MV-4-11 (cell line): ENCODE results near the gene ATP6V0D1.

Experiments used
- DNase-seq: peaks from one replicate; lab custom pipeline; 2025; lab: John Stamatoyannopoulos, UW

The ATP6V0D1 gene

DNA sequence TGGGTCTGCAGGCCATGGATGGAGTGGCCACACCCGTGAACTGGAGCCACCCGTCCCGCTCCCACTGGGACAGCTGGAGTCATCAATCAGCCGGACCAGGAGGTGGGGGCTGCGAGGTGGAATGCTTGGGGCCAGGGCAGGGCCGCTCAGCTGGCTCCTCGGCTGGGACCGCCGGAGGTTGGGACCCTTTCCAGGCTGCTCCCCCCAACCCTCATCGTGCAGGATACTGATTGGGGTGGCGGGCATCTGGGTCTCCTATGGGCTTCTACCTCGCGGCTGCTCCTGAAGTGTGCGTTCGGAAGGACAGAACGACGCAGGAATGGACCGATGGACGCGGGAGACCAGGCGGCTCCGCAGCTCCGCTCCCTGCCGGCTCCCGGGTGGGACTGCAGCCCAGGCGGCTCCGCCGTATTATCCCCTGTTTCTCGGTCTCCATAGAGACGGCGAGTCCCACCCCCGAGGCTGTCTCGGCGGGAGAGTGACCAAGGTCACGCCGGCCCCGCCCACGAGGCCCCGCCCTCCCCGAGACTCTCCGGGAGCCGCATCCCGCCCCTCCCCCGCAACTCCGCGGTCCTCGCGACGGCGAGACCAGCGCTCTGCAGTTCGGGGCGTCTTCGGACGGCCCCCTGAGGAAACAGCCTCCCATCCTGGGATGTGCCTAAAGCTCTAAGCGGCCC, 87.7 kb downstream of the ATP6V0D1 start, which contains the start of gene TPPP3:
TSS of gene TPPP3 (minus strand) at position 388 of the 677 bp plus-strand sequence. CDS start 2,387 bp downstream, outside the sequence.
- peak; percentile 5 for DNase-seq

DNA sequence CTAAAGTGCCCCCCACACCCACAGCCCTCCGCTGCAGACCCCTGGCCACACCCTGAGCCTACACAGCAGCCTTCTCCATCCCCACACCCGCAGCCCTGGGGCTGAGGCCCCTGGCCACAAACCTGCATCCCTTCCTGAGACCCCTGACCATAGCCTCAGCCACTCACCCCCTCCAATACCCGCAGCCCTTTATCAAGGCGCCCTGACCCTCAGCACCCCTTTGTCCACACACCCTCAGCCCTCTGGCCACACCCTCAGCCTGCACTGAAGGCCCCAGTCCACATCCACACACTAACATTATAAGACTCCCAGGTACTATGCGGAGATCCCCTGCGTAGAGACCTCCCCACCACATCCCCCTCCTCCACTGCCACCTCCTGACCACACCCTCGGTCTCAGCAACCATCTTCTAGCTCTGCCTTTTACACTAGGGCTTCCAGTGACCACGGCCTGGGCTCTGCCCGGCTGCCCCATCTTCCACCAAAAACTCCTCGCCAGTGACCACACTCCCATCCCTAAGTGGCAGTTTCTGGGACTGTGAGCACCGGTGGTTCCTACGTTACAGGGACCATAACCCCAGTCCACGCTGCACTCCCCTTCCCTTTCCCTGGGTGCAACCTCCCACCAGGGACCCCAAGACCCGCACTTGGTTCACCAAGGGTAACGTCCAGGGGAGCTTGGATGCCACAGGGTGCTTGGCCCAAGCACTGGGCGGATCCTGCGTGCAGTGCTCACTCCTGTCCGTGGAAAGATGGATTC, 88.5 kb downstream of the ATP6V0D1 start:
- DNase-seq: no peak

DNA sequence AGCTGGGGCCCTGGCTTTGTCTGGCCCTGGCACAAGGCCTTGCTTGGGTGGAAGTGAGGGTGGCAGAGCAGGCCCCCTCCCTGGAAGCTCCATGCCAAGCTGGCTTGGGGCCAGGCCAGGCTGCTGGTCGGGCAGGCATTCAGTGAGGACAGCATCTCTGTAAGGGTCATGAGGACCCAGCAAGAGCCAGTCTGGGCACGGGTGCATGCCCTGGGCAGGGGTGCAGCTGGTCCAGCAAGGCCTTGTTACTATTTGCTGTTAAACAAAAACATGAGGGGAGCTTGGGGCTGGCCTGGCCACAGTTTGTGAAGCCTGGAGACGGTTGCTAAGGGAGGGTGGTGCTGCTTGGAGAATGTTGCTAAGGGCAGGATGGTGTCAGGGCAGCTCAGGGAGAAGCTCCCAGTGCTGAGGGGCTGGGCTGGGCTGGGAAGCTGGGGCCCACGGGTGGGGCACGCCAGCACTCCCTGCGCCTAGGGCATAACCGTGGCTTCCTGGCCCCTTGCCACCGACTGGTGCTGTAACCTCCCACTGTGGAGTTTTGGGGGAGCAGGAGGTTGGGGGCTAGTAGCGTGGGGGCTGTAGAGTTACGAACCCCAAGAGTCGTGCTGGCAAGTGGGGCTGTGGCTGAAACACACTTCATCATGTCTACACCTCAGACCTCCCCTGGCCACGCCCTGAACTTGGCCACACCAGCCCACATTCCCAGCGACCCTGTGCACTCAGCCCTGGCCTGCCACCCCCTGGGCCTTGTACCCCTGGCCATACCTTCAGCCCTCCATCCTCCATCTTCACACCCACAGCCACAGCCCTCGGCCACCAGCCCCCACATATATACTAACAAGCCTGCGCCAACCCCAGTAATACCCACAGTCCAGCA, 89.3 kb downstream of the ATP6V0D1 start:
- DNase-seq: no peak

DNA sequence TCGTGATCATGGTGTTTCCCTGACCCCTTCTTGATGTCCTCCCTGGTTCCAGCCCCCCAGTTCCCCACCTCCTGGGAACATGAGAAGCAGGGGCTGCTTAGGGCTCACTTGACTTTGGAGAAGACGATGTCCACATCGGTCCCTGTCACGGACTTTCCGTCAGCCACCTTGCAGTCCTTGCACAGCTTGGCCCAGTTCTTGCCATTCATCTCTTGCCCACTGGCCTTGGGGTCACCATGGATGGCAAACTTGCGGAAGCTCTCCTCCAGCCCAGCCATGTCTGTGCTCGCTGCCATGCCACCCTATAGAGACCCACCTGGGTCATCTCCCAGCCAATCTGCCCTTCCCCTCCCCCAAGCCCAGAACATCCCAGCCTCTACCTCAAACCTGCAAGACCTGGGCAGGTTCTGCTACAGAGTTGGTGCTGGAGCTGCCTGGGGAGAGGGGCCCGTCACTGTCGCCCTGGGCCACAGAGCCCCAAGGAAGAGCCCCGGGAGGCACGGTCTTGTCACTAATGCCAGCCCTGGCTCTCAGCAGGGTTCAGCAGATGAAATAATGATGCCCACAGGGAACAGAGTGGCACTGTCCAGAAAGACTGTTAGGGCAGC, 90.0 kb downstream of the ATP6V0D1 start:
- DNase-seq: no peak

DNA sequence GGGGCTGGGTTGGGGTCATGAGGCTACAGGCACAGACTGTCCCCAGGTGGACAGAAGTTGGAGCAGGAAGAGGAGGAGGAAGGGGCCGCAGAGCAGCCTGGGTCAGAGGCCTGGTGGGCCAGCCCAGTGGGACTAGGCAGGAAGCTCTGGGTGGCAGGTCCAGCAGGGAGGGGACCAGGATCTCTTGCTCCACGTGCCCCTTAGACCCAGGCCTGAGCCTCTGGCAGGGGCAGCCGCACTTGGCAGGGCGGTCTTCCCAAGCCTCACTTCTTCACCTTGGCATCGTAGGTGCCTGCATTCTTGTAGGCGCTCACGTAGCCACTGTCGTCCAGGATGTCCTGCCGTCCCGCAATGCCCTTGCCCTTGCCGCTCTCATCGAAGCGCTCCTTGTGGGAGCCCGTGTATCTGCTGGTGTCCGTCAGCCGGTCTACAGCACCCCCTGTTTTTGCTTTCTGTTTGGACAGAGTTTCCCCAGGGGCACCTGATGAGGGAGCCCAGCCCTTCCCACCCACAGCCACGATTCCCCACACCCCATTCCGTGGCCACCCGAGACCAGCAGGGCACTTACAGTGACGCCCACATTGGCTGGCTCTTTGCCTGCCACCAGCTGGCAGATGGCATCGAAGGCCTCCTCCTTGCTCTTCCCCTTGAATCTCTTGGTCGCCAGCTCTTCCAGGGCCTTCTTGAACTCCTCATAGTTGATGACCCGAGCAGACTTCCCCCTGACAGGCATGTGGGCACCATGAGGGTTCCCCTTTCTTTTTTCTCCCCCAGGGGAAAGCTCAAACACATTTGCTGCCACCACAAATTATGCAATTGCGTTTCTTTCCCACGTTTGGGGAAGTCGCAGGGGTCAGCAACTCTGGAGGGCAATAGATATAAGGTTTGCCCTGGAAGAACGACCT, 90.8 kb downstream of the ATP6V0D1 start:
- peak; percentile 97 for DNase-seq

DNA sequence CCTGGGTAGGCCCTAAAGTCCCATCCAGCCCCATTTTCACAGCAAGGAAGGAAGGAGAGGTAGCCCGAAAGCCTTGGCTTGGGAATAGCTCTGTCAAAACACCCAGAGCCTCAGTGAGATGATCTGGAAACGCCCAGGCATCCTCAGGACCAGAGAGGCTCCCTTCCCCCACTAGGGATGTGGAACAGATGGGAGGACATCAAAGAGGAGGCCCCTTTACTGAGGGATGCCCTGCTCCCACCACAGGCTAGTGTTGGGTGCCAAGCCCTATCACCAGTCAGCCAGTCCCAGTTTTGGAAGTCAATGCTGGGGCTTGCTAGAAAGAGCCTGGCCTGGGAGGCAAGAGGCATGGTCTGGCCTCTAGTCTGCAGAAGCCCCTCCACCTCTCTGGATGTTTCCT, 92.4 kb downstream of the ATP6V0D1 start:
- no peak for DNase-seq

DNA sequence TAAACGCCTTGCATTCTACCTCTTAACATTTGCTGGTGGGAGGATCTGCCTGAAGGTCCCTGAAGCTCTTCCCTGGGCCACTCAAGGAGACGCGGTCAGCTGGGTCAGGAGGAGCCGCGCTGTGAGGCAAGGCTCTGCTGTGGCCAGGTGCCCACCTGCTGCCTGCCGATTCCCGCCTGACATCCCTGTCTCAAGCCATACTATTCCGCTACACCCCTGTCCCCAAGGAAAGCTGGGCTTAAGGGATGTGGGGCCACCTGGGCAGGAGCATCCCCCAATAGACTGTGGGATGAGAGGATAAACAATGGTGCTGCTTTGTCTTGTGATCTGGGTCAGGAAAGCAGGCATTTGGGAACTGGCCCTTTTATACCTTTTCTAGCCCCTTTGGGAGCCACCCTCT, 92.8 kb downstream of the ATP6V0D1 start:
- no peak for DNase-seq
